HG02852 (cell line): ENCODE results near the gene DOCK4.

Experiments
- ATAC-seq: cut with Tn5 transposase; IDR thresholded peaks from one replicate; pipeline ENCODE4 v1.9.1; 2021; ENCODE audit warnings: mild to moderate bottlenecking, moderate library complexity; ENCODE audit not compliant: unreplicated experiment

Gene DOCK4

GRCh38 chr7:112059675-112060074 is 146.5 kb downstream of the DOCK4 start:
- no peak for ATAC-seq

- ATAC-seq, result no peak
These were observed 147.5 kb downstream of the DOCK4 start for GRCh38 chr7:112058686-112059085.

- peak; percentile 88 for ATAC-seq
These were observed 149.8 kb downstream of the DOCK4 start for GRCh38 chr7:112056409-112056808.

GRCh38 chr7:112053737-112054069 is 152.5 kb downstream of the DOCK4 start:
- no peak for ATAC-seq

DNA sequence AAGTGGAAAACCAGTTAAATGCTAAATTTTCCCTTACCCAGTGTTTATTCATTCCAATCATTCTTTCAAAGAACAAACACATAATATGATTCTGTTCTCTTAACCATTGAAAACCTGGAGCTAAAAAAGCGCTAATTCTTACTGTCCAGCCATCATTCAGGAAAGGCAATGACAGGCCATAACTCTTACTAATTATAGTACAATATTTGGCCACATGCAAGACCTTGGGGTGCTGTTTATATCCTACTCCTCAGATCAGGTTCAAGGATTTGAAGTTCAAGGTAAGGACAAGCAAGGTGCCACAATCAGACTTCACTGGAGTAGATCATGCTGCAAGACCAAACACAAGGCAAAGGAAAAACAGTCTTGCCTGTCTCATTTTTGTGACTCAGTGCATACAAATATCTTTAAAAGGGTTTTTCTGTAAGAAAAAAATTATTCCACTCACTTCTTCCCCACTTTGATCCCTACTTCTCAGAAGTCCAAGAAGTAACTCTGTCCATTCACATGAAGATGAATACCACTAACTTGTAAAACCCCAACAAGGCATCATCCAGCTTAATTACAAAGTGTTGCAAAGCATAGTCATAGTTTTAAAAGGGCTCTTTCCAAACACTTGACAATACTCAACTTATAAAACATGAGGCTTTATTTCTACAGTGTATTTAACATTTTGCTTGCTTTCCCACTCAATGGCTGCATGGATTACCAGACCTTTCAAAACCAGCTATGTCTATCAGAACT is 153.0 kb downstream of the DOCK4 start:
- ATAC-seq, result no peak

DNA sequence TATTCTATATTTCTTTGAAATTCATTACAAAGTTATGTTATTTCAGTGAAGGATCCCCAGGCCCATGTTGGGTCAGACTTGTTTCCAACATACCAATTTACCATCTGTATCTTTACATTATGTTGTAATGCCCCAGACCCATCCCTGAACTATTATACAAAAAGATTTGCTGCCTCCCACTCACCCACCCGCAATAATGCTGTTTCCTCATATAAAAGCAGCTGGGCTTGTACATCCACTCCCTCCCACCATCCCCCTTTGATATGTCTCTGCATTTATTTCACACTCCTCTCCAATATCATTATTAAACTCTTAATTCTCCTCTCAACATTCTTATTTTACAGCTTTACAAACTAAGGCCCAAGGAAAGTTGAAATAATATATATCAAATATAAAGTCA is 153.7 kb downstream of the DOCK4 start:
- no peak for ATAC-seq

- ATAC-seq, result no peak
These were observed 155.8 kb downstream of the DOCK4 start for GRCh38 chr7:112050250-112050881.

DNA sequence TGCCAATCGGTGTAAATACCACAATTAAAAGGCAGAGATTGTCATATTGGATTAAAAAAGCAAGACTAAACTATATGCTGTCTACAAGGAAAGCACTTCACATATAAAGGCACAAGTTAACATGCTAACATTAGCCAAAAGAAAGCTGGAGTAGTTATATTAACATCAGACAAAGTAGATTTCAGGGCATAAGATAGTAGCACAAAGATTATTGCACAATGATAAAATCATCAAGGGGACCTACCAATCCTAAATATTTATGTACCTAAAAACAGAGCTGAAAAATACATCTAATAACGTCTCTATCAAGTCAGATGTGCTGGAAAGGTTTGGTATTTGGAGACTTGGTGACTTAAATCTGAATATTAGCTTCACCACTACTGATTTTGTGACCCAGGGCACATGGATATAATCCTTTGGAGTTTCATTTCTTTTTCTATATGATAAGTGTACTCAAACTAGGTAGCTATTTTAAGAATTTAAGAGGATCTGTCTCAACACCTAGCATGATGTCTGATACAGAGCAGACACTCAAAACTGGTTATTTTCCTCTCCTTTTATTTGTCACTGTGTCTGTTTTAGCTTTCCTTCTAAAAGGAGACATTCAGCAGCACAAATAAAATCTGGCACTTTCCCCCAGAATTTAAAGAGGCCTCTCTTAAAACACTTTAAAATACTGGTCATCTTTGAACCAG is 156.5 kb downstream of the DOCK4 start:
- no peak for ATAC-seq

DNA sequence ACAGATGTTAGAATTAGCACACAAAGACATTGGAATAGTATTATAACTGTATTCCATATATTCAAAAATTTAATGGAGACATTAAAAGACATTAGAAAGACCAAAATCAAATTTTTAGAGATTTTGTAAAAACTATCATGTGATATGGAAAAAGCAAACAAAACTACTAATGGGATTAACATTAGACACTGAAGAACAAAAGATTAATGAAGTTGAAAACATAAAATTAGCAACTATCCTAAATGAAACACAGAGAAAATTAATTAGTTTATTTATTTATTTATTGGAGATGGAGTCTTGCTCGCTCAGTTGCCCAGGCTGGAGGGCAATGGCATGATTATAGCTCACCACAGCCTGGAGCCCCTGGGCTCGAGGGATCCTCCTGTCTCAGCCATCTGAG is 158.8 kb downstream of the DOCK4 start:
- ATAC-seq, result no peak

DNA sequence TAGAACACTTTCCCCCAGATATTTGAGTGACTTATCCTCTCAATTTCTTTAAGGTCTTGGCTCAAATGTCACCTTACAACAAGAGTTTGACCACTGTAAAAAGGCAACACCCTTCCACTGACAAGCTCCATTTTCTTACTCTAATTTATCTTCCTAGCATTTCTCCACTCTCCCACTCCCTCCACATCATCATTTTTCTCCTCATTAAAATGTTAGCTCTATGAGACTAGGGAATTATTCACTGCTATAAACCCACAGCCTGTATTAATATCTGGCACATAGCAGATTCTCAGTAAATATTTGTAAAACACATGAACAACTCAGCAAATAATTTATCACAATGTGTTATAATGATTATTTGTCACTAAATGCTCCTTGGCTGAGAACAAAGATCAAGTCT is 161.0 kb downstream of the DOCK4 start:
- ATAC-seq, result no peak

DNA sequence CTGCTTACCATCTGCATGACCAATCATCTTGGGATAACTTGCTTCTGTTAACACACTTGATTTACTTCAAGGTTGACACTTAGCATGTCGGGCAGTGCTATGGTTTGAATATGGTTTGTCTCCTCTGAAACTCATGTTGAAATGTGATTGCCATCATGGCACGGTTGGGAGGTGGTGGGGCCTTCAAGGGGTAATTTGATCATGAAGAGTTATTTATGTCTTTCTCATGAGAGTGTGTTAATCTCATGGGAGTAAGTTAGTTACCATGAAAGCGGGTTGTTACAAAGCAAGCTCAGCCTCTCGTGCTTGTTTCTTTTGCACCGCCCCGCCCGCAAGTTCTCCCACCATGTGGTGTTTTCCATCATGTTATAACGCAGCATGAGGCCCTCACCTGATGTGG is 163.6 kb downstream of the DOCK4 start:
- ATAC-seq, result no peak

DNA sequence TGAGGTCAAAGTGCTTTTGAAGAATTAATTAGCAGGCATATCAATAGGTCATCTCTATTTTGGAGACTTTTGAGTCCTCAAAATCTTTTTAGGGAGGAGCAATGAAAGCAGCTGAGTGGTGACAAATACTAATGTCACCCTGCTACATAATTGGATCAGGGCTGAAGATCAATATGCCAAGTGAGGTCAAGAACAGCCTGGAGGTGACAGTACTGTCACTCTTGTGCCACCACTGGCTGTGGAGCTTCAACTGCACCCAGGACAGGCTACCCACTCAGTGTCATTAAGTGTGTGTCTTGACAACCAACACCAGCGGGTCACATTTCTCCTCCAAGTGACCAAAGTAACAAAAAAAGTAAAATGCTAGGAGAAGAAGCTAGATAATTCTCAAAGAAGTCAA is 167.8 kb downstream of the DOCK4 start:
- no peak for ATAC-seq

DNA sequence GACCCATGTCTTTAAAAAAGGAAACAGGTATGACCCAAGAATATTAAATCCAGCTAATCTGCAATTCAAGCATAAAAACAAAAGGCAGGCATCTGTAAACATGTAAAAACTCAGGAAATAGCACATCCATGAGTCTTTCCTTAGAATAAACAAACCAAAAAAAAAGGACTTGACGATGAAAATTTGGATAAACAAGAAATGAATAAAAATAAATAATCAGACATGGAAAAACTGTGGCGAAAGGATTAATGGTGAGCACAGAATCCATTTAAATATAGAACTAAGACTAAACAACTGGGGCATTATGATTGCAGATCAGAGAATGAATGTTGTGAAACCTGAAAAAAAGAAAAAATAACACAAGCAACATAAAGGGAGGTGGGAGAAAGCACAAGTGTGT is 170.1 kb downstream of the DOCK4 start:
- ATAC-seq, result no peak

DNA sequence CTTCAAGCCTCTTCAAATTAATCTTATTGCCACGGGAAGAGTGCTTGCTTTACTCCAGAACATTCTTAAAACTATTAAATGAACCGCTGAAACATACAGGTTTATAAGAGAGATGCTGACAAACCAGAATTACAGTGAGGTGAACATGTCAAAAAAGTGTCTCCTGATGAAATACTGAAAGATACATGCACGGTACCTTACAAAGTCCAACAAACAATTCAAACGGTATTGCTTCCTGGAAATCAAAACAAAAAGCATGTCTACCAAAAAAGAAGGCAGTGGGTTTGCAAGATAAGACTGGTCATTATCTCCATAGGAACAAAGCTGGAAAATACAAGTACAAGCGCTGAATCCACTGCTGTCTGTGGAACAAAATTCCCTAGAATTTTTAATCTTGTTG is 174.5 kb downstream of the DOCK4 start:
- ATAC-seq, result no peak

GRCh38 chr7:112025556-112025955 is 180.6 kb downstream of the DOCK4 start:
- ATAC-seq, result no peak

DNA sequence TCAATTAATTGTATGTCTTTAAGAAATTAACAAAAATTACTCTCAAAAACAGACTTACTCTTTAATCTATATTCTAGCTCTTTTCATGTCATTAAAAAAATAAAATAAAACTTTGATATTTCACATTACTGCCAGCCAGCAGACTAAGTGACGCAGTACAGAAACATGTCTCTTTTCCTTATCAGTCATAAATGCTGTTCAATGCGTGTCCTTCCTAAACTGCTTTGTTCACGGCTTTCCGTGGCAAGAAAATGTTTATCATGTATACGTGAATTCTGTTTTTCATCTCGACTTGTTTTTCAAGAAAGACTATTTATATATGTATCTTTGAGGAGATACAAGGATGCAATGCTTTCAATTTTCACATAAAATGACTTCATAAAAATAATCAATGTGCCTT is 182.4 kb downstream of the DOCK4 start:
- no peak for ATAC-seq

DNA sequence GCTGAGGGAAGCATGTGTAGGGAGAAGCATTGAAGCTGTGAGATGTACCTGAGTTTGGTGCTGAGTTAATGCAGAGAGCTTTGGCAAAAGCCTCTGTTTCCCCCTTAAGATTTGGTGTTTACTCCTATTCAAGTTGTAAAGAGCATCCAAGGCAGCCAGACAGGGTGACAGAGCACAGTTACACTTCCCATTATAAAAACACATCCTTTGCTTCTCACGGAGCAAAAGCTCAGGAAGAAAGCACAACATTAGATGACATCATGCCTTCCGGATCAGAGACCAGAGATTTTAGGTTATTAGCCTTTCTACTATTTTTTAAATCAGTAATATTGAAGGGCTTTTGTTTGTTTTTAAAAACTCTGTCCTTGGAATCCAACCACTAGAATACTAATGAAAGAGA is 182.9 kb downstream of the DOCK4 start:
- no peak for ATAC-seq

GRCh38 chr7:112022128-112022527 is 184.1 kb downstream of the DOCK4 start:
- ATAC-seq, result no peak

DNA sequence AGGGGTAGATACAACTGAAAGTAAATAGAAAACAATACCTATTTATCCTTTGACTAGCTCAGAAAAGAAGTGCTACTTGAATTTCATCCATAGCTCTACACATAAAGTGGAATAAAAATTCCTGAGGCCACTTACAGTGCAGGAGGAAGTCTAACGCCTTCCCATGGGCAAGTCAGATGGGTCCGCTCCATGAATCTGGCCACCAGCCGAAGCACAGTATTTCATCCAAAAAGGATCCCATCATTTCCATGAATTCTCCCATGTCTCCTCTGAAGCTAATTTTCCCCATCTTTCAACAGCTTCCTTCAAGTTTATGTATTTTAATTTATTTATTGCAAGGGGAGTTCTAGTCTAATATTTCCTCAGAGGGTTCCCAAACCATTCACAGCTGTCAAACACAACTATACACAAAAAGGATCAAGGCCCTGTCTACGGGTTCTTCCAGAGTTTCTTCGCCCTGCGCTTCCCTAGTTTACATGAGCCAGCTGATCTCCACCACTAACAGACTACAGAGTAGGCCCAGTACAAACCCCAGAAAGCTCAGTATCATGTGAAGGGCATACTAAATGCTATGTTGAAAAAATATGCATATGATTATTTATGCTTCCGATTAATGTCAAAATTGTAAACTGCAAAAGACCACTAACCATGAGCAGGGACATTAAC is 184.7 kb downstream of the DOCK4 start:
- no peak for ATAC-seq

- ATAC-seq, result no peak
These were observed 185.4 kb downstream of the DOCK4 start for GRCh38 chr7:112020800-112021199.

GRCh38 chr7:112019932-112020331 is 186.3 kb downstream of the DOCK4 start:
- no peak for ATAC-seq
